ENCODE results near the gene POLK. TPM values are rescaled to one million over a fixed set of nuclear protein-coding genes. Genes with fewer than 3 reads are reported as not detected.
"Not testable (repeated sequence)": the region's sequence is repeated elsewhere in the genome, so short reads cannot be mapped to it uniquely, and the experiment has no call there.

The POLK gene
- total RNA-seq, 1 experiment from 2014 or later = 14.5 TPM

DNA sequence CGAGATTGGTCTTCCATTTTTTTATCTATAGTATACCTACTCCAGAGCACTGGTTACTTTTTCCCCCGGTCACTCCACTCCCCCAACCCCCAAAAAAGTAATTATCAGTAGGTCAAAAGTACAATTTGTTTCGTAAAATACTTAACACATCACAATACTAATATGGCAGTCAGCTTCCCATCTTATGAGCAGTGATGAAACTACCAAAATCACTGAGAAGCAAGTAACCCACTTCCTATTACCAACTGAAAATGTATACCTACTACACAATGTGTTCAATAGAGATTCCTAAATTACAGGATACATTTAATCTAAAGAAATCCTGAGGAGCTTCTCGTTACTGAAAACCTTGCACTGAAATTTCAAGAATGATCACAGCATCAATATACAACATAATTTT is 2.1 kb upstream of the POLK start:
- DNase-seq (ENCODE audit: low spot score) = no peak
- in situ Hi-C loops (cut with HindIII; ENCODE audit: low sequenced_read_pairs) = no loop called here

GRCh38 chr5:75509956-75510355 is 1.7 kb upstream of the POLK start:
- DNase-seq (ENCODE audit: low spot score) = peak; percentile 12
- in situ Hi-C loops (cut with HindIII; ENCODE audit: low sequenced_read_pairs) = no loop called here

- in situ Hi-C loops (cut with HindIII; ENCODE audit: low sequenced_read_pairs) = no loop called here
- DNase-seq (ENCODE audit: low spot score) = peak; percentile 34
These were observed 1.3 kb upstream of the POLK start for GRCh38 chr5:75510417-75510835.

- no peak for DNase-seq (ENCODE audit: low spot score)
- in situ Hi-C loops (cut with HindIII; ENCODE audit: low sequenced_read_pairs) = no loop called here
These were observed 756 bp upstream of the POLK start for GRCh38 chr5:75510836-75511434.

- DNase-seq (ENCODE audit: low spot score) = no peak
- in situ Hi-C loops (cut with HindIII; ENCODE audit: low sequenced_read_pairs) = no loop called here
These were observed 838 bp downstream of the POLK start for GRCh38 chr5:75512383-75513074.

DNA sequence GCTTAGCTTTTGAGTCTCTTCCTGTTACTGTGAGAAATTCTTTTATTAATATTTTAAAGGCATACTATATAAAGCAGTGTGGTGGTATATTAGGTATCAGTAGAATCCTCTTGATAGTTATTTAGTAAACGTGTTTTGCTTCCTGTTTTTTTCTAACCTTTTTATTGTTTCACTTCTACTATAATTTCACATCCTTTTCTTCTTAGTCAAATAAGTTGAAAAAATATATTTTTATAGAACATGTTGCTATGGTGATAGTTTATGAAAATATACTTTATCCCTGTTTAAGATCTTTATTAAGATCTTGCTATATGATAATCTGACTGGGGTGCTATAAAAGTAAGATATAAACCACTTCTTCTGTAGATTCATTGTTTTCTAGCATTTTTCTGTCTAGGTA is 2.1 kb downstream of the POLK start:
- DNase-seq (ENCODE audit: low spot score) = no peak
- in situ Hi-C loops (cut with HindIII; ENCODE audit: low sequenced_read_pairs) = no loop called here

- in situ Hi-C loops (cut with HindIII; ENCODE audit: low sequenced_read_pairs) = no loop called here
- no peak for DNase-seq (ENCODE audit: low spot score)
These were observed 2.6 kb downstream of the POLK start for GRCh38 chr5:75514323-75514722.

DNA sequence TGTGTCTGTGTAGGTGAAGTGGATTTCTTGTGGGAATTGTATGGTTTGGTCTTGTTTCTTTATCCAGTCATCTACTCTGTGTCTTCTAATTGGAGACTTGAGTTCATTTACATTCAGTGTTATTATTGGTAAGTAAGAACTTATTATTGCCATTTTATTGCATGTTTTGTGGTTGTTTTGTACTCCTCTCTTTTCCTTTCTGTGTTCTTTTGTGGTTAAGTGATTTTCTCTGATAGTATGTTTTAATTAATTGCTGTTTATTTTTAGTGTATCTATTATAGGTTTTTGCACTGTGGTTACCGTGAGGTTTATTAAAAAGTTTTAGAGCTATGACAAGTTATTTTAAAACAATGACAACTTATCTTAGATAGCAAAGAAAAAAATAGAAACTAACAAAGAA is 8.1 kb downstream of the POLK start:
- in situ Hi-C loops (cut with HindIII; ENCODE audit: low sequenced_read_pairs) = no loop called here
- DNase-seq (ENCODE audit: low spot score) = no peak

DNA sequence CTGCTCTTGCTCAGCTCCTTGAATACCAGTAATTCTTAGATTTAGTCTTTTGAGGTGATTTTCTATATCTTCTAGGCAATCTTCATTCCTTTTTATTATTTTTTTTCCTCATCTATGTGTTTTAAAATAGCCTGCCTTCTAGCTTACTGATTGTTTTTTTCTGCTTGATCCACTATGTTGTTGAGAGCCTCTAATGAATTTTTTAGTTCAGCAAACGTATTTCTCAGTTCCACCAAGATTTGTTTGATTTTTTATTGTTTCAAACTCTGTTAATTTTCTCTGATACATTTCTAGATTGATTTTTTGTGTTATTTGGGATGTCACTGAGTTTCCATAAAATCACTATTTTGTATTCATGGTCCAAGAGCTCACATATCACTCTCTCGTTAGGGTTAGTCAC is 9.5 kb downstream of the POLK start:
- no peak for DNase-seq (ENCODE audit: low spot score)
- in situ Hi-C loops (cut with HindIII; ENCODE audit: low sequenced_read_pairs) = no loop called here

GRCh38 chr5:75522025-75522424 is 10.3 kb downstream of the POLK start:
- DNase-seq (ENCODE audit: low spot score) = no peak
- in situ Hi-C loops (cut with HindIII; ENCODE audit: low sequenced_read_pairs) = no loop called here

GRCh38 chr5:75522542-75522941 is 10.9 kb downstream of the POLK start:
- in situ Hi-C loops (cut with HindIII; ENCODE audit: low sequenced_read_pairs) = no loop called here

GRCh38 chr5:75523275-75523674 is 11.6 kb downstream of the POLK start:
- DNase-seq (ENCODE audit: low spot score) = no peak
- in situ Hi-C loops (cut with HindIII; ENCODE audit: low sequenced_read_pairs) = no loop called here

More at GRCh38 chr5:75522542-75522941, 10.9 kb downstream of the POLK start:
- DNase-seq (ENCODE audit: low spot score) = no peak

DNA sequence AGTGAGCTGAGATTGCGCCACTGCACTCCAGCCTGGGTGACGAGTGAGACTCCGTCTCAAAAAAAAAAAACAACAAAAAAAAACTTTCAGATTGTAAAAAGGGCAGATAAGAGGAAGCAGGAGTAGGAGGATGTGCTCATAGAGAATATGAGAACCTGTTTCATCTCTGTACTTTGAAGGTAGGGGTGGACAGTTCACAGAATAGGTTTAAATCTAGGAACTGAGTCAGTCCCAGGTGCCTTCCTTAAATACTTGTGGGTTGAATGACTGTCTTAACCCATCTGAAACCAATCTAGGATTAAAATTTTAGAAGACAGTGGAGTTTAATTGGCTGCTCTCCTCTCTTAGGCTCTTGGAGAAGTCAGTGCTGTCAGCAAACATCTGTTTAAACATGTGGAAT is 12.4 kb downstream of the POLK start:
- DNase-seq (ENCODE audit: low spot score) = no peak
- in situ Hi-C loops (cut with HindIII; ENCODE audit: low sequenced_read_pairs) = no loop called here

GRCh38 chr5:75524591-75524990 is 12.9 kb downstream of the POLK start:
- in situ Hi-C loops (cut with HindIII; ENCODE audit: low sequenced_read_pairs) = no loop called here

DNA sequence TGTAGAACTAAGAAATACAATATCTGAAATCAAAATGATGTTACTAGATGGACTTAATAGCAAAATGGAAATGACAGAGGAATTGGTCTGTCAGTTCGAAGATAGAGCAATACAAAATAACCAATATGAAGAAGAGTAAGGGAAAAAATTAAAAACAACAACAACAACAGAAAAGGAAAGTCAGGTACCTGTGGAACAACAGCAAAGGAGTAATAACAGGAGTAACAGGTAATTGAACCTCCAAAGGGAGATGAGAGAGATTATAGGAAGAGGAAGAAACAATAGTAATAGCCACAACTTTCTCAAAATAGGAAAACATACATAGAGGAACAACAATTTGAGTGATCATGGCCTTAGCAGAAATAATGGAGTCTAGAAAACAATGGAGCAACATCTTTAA is 13.7 kb downstream of the POLK start:
- in situ Hi-C loops (cut with HindIII; ENCODE audit: low sequenced_read_pairs) = no loop called here

More at GRCh38 chr5:75524591-75524990, 12.9 kb downstream of the POLK start:
- DNase-seq (ENCODE audit: low spot score) = no peak

DNA sequence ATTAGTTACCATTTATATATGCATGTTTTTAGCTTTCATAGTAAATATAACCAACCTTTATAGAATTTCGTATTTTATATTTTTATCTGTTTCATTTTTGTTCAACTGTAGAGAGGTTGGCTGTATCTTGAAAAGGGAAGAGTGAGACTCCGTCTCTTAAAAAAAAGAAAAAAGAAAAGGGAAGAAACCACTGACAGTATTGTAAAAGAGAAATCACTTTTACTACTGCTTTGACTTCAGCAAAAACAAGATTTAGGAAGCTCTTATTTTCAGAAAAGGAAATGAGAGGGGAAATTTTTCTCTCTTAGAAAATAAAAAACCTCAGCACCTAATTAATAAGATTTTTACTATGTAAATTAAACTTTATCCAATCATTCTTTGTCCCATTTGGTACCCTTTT is 14.4 kb downstream of the POLK start:
- in situ Hi-C loops (cut with HindIII; ENCODE audit: low sequenced_read_pairs) = no loop called here
- no peak for DNase-seq (ENCODE audit: low spot score)

More for the DNA sequence above, 13.7 kb downstream of the POLK start:
- DNase-seq (ENCODE audit: low spot score) = no peak

GRCh38 chr5:75529185-75529584 is 17.5 kb downstream of the POLK start:
- in situ Hi-C loops (cut with HindIII; ENCODE audit: low sequenced_read_pairs) = no loop called here
- DNase-seq (ENCODE audit: low spot score) = no peak

DNA sequence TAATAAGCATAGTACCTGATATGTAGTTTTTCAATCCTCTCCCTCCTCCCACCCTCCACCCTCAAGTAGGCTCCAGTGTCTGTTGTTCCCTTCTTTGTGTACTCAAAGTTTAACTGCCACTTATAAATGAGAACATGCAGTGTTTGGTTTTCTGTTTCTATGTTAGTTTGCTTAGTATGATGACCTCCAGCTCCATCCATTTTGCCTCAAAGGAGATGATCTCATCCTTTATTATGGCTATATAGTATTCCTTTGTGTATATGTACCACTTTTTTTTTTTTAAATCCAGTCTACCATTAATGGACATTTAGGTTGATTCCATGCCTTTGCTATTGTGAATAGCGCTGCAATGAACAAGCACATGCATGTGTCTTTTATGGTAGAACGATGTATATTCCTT is 20.5 kb downstream of the POLK start:
- no peak for DNase-seq (ENCODE audit: low spot score)
- in situ Hi-C loops (cut with HindIII; ENCODE audit: low sequenced_read_pairs) = no loop called here

DNA sequence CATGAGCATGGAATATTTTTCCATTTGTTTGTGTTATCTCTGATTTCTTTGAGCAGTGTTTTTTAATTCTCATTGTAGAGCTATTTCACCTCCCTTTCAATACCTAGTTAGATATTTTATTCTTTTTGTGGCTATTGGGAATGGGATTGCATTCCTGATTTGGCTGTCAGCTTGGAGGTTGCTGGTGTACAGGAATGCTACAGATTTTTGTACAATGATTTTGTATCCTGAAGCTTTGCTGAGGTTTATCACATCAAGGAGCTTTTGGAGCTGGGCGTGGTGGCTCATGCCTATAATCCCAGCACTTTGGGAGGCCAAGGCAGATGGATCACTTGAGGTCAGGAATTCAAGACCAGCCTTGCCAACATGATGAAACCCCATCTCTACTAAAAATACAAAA is 22.0 kb downstream of the POLK start:
- in situ Hi-C loops (cut with HindIII; ENCODE audit: low sequenced_read_pairs); DNase-seq (ENCODE audit: low spot score): not testable (repeated sequence)

GRCh38 chr5:75534734-75535133 is 23.0 kb downstream of the POLK start:
- no peak for DNase-seq (ENCODE audit: low spot score)
- in situ Hi-C loops (cut with HindIII; ENCODE audit: low sequenced_read_pairs) = no loop called here

DNA sequence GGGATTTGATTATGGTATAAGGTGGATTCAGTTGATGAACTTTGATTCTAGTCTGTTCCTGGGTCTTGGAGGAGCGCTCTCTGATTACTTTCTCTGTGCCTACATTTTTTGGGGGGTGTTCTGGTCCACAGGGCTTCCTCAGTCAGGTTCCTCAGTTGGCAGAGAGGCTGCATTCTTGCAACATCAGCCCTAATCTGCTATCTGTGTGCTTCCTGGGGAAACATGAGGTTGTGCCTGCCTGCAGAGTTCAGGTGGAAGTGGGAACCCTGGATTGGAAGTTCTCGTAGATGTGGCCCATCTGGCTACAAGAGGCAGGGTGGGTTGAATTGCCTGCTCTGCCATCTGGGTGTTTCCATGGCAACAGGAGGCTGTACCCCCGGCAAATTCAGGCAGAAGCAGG is 24.5 kb downstream of the POLK start:
- no peak for DNase-seq (ENCODE audit: low spot score)
- in situ Hi-C loops (cut with HindIII; ENCODE audit: low sequenced_read_pairs) = no loop called here

Data from G401 (cell line).